ENCODE results near the gene BOC. TPM values are rescaled to one million over a fixed set of nuclear protein-coding genes. Genes with fewer than 3 reads are reported as not detected.

The BOC gene
- total and polyA plus RNA-seq, 2 of the 13 experiments (the other 11 are each of a cell fraction or from before 2014, with no cell fraction given) = 0.04 TPM; not detected in 1

DNA sequence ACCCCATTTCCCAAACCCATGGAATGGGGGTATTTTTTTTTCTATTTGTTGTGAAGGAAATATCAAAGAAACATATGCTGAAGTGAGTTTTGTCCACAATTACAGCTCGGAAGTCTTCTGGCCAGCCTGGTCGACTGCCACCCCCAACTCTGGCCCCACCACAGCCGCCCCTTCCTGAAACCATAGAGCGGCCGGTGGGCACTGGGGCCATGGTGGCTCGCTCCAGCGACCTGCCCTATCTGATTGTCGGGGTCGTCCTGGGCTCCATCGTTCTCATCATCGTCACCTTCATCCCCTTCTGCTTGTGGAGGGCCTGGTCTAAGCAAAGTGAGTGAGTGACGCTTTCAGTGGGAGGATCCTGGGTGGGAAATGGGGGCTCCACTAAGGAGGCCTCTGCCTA lies 71.9 kb downstream of the BOC start (continued):
- TF ChIP-seq, protein P1, sequence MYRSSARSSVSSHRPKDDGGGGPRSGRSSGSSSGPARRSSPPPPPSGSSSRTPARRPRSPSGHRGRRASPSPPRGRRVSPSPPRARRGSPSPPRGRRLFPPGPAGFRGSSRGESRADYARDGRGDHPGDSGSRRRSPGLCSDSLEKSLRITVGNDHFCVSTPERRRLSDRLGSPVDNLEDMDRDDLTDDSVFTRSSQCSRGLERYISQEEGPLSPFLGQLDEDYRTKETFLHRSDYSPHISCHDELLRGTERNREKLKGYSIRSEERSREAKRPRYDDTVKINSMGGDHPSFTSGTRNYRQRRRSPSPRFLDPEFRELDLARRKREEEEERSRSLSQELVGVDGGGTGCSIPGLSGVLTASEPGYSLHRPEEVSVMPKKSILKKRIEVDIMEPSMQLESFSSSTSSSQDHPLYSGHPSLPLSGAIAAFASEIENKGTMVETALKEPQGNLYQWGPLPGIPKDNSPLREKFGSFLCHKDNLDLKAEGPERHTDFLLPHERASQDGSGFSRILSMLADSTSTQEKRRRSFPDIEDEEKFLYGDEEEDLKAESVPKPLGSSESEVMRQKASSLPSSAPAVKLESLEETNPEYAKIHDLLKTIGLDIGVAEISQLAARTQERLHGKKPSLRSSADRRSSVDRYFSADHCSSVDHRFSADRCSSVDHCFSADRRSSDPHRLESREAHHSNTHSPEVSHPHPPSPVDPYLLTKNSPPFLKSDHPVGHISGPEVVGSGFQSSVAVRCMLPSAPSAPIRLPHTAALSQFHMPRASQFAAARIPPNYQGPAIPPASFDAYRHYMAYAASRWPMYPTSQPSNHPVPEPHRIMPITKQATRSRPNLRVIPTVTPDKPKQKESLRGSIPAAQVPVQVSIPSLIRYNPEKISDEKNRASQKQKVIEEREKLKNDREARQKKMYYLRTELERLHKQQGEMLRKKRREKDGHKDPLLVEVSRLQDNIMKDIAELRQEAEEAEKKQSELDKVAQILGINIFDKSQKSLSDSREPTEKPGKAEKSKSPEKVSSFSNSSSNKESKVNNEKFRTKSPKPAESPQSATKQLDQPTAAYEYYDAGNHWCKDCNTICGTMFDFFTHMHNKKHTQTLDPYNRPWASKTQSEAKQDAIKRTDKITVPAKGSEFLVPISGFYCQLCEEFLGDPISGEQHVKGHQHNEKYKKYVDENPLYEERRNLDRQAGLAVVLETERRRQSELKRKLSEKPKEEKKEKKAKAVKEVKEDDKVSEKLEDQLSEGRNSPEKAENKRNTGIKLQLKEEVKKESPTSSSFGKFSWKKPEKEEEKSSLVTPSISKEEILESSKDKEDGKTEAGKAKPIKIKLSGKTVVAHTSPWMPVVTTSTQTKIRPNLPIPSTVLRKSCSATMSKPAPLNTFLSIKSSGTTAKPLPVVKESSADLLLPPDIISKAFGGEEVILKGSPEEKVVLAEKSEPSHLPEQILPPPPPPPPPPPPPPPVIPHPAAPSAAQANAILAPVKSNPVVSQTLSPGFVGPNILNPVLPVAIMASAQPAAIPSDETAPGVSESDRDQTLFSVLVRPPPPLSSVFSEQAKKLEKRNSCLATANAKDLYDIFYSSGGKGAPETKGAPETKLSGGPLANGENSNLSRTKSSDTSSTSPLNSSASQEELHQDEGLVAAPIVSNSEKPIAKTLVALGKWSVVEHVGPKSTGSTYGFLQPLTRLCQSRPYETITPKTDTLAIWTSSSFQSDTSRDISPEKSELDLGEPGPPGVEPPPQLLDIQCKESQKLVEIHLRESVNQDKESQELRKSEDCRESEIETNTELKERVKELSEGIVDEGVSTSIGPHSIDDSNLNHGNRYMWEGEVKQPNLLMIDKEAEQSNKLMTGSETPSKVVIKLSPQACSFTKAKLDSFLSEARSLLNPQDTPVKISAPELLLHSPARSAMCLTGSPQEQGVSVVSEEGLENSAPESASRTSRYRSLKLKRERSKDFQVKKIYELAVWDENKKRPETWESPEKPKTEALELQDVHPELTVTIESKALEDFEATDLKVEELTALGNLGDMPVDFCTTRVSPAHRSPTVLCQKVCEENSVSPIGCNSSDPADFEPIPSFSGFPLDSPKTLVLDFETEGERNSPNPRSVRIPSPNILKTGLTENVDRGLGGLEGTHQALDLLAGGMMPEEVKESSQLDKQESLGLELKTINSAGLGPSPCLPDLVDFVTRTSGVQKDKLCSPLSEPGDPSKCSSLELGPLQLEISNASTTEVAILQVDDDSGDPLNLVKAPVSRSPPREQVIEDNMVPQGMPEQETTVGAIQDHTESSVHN (CRISPR knock-in tag; IDR thresholded peaks at IDR 0.05) = no peak
- TF ChIP-seq TAF15 (IDR thresholded peaks at IDR 0.05; ENCODE audit: low read depth, low read length, poor library complexity, severe bottlenecking) (no peak), HNRNPLL (IDR thresholded peaks at IDR 0.05; ENCODE audit: low read depth, low read length, poor library complexity, severe bottlenecking) (no peak)

DNA sequence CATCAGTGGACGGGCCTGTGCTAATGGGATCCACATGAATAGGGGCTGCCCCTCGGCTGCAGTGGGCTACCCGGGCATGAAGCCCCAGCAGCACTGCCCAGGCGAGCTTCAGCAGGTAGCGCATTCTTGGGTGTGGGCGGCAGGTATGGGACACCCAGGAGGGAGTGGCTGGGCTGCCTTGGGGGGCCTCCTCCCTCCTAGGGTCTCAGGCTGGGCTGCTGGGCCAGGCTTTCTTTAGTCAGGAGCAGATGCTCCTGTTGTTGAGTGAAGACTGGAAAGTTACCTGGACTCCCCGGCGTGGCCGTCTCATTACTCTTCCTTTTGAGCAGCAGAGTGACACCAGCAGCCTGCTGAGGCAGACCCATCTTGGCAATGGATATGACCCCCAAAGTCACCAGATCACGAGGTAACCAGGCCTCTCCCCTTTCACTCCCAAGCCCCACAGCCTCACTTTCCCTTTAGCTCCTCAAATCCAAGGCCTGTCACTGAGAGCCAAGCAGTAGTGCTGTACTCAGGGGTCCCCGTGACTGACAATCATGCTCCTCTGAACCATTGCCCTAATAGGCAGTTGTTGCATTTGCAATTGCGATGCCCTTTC lies 73.2 kb downstream of the BOC start:
- ChIA-PET POLR2A (no interaction called here), CTCF (ENCODE audit: low intra/inter-chr PET ratio, low total read pairs) (no interaction called here)
- no peak overlapping the region for H3K27ac ChIP-seq (ENCODE audit: extremely low read length, insufficient read depth, low read length)
- in situ Hi-C loops (cut with HindIII; ENCODE audit: extremely low pct_ligation_motif_present, low pct_unique_long_range_greater_than_20kb) = loop anchor here (5.0 kb wide), 2 partner anchors 147 to 232 kb away; no protein-coding TSS in a partner anchor
- 44% methylated on average over 11 of the region's 12 CpGs for WGBS (ENCODE audit: low lambda C conversion rate)
- no peaks in the 10 kb centered on the region for H4K20me1 ChIP-seq (ENCODE audit: insufficient read depth, low read length)
- H2AFZ ChIP-seq (ENCODE audit: low read length) = no peak overlapping the region
- H3K9me3 ChIP-seq (ENCODE audit: low read length) = no peaks in the 10 kb centered on the region
- no peak for FAIRE-seq
- no peaks in the 10 kb centered on the region for H3K36me3 ChIP-seq (replicated peaks in 1 of 2; ENCODE audit: control insufficient read depth in 1 of 2, insufficient read depth in 2 of 2, low read length in 2 of 2)
- intact Hi-C loops (cut with micrococcal nuclease; ENCODE audit: unreplicated experiment) = no loop called here
- H3K27me3 ChIP-seq (ENCODE audit: control insufficient read depth in 1 of 2, insufficient read depth in 2 of 2, low read length in 2 of 2) = peaks cover 0 to 17% of the 10 kb centered on the region in 2 experiments; a peak in 2 of 5 replicates
- H3K79me2 ChIP-seq (ENCODE audit: insufficient read depth, low read length) = no peaks in the 10 kb centered on the region
- H3K4me2 ChIP-seq (ENCODE audit: low read depth, low read length) = no peak overlapping the region
- no TSS peak for BruUV-seq (replicated peaks)
- peaks cover 10% of the 10 kb centered on the region; the same call in 1 of the 2 replicates for H3K4me1 ChIP-seq (ENCODE audit: insufficient read depth, low read length)
- no peak overlapping the region for H3K4me3 ChIP-seq (replicated peaks in 1 of 3; ENCODE audit: insufficient read depth in 1 of 3, low read depth in 2 of 3, low read length in 3 of 3)
- DNase-seq (ENCODE audit: low spot score) = no peak
- H3K9ac ChIP-seq (ENCODE audit: insufficient read depth, low read depth, low read length) = no peak overlapping the region
- ATAC-seq = no peak
- TF ChIP-seq NFYC (CRISPR knock-in tag; IDR thresholded peaks at IDR 0.05) (no peak), TCF7L2 (IDR thresholded peaks at IDR 0.05; ENCODE audit: low read depth, low read length) (no peak), WIZ (CRISPR knock-in tag; IDR thresholded peaks at IDR 0.05) (no peak), TRIM24 (CRISPR knock-in tag; IDR thresholded peaks at IDR 0.05) (no peak), ZNF878 (CRISPR knock-in tag; IDR thresholded peaks at IDR 0.05) (no peak), ZSCAN20 (CRISPR knock-in tag; IDR thresholded peaks at IDR 0.05; ENCODE audit: borderline replicate concordance) (no peak), KLF16 (CRISPR knock-in tag; IDR thresholded peaks at IDR 0.05) (no peak), DPF2 (CRISPR knock-in tag; IDR thresholded peaks at IDR 0.05; ENCODE audit: borderline replicate concordance, low read depth) (no peak)
- TF ChIP-seq, protein P2, sequence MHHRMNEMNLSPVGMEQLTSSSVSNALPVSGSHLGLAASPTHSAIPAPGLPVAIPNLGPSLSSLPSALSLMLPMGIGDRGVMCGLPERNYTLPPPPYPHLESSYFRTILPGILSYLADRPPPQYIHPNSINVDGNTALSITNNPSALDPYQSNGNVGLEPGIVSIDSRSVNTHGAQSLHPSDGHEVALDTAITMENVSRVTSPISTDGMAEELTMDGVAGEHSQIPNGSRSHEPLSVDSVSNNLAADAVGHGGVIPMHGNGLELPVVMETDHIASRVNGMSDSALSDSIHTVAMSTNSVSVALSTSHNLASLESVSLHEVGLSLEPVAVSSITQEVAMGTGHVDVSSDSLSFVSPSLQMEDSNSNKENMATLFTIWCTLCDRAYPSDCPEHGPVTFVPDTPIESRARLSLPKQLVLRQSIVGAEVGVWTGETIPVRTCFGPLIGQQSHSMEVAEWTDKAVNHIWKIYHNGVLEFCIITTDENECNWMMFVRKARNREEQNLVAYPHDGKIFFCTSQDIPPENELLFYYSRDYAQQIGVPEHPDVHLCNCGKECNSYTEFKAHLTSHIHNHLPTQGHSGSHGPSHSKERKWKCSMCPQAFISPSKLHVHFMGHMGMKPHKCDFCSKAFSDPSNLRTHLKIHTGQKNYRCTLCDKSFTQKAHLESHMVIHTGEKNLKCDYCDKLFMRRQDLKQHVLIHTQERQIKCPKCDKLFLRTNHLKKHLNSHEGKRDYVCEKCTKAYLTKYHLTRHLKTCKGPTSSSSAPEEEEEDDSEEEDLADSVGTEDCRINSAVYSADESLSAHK (CRISPR knock-in tag; IDR thresholded peaks at IDR 0.05; ENCODE audit: borderline replicate concordance) = no peak

Measured in HepG2 (cell line).